ENCODE data around the gene OGFOD3. TPM values are rescaled to one million over a fixed set of nuclear protein-coding genes. Genes with fewer than 3 reads are reported as not detected.

Gene OGFOD3
- total and polyA plus RNA-seq, 9 of the 15 experiments (the other 6 are each of a cell fraction or from before 2014, with no cell fraction given) = 0.69 to 44.7 (median 18.9) TPM

DNA sequence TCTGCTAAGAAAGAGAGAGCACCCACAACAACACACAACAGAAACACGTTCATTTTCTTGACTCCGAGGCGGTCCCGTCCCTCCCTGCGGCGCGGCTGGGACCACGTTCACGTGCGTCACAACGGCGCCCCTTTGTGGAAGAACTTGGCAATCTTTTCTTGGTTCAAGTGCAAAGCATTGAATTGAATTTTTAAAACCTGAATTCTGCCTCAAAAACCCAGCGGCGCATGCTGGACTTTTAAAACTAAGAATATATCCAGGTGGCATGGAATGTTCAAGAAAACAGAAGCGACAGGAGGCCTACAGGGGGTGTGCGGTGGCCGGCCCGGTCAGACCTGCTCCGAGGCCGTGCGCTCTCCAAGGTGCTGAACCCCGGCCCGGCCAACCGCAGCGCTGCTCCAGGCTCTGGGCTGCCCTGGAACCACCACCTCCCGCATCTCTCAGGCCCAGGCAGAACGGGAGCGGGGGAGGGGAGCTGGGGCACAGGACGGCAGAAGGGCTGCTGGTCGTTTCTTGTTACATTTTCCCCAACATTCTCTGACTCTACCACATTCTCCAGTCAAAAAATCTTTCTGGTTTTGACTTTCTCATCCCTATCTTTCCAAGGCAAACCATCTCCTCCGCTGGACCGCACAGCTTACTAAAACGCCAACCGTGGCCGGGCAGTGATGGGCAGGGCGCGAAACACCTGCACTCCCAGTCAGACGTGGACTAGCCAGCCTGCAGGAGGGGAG is 3.7 kb downstream of the OGFOD3 start (continued):
- TF ChIP-seq ESRRB (CRISPR knock-in tag; IDR thresholded peaks at IDR 0.05; ENCODE audit: borderline replicate concordance) = no peak
- TF ChIP-seq ZNF695 (CRISPR knock-in tag; IDR thresholded peaks at IDR 0.05) = no peak
- no peak for TF ChIP-seq NFXL1 (CRISPR knock-in tag; IDR thresholded peaks at IDR 0.05)
- peak in 1 of 2 experiments; percentile 15; a peak in 1 of 4 replicates for TF ChIP-seq NRF1 (conservative IDR thresholded peaks at IDR 0.05 in 1 of 2, IDR thresholded peaks at IDR 0.05 in 1 of 2)
- TF ChIP-seq ETV1 (tag; conservative IDR thresholded peaks at IDR 0.05; ENCODE audit: low read depth) = no peak
- no peak for TF ChIP-seq PURB (CRISPR knock-in tag; IDR thresholded peaks at IDR 0.05; ENCODE audit: low read depth)
- no peak for TF ChIP-seq MED1 (CRISPR knock-in tag; IDR thresholded peaks at IDR 0.05; ENCODE audit: borderline replicate concordance)
- TF ChIP-seq ZBTB7A (IDR thresholded peaks at IDR 0.05; ENCODE audit: borderline replicate concordance, control insufficient read depth, low read depth, low read length) = peak; percentile 34; the same call in 1 of the 2 replicates
- TF ChIP-seq, protein P1, sequence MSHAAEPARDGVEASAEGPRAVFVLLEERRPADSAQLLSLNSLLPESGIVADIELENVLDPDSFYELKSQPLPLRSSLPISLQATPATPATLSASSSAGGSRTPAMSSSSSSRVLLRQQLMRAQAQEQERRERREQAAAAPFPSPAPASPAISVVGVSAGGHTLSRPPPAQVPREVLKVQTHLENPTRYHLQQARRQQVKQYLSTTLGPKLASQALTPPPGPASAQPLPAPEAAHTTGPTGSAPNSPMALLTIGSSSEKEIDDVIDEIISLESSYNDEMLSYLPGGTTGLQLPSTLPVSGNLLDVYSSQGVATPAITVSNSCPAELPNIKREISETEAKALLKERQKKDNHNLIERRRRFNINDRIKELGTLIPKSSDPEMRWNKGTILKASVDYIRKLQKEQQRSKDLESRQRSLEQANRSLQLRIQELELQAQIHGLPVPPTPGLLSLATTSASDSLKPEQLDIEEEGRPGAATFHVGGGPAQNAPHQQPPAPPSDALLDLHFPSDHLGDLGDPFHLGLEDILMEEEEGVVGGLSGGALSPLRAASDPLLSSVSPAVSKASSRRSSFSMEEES (CRISPR knock-in tag; IDR thresholded peaks at IDR 0.05) = no peak
- peak; percentile 78 for TF ChIP-seq GABPB1 (CRISPR knock-in tag; IDR thresholded peaks at IDR 0.05)
- TF ChIP-seq ZNF75A (CRISPR knock-in tag; IDR thresholded peaks at IDR 0.05) = no peak
- TF ChIP-seq RAD21 (CRISPR knock-in tag; conservative IDR thresholded peaks at IDR 0.05 in 1 of 2, IDR thresholded peaks at IDR 0.05 in 1 of 2) = peak; percentile 76 to 86
- TF ChIP-seq ZNF239 (CRISPR knock-in tag; IDR thresholded peaks at IDR 0.05) = no peak
- TF ChIP-seq, protein P2, sequence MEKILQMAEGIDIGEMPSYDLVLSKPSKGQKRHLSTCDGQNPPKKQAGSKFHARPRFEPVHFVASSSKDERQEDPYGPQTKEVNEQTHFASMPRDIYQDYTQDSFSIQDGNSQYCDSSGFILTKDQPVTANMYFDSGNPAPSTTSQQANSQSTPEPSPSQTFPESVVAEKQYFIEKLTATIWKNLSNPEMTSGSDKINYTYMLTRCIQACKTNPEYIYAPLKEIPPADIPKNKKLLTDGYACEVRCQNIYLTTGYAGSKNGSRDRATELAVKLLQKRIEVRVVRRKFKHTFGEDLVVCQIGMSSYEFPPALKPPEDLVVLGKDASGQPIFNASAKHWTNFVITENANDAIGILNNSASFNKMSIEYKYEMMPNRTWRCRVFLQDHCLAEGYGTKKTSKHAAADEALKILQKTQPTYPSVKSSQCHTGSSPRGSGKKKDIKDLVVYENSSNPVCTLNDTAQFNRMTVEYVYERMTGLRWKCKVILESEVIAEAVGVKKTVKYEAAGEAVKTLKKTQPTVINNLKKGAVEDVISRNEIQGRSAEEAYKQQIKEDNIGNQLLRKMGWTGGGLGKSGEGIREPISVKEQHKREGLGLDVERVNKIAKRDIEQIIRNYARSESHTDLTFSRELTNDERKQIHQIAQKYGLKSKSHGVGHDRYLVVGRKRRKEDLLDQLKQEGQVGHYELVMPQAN (IDR thresholded peaks at IDR 0.05; ENCODE audit: borderline replicate concordance) = peak; percentile 93
- no peak for TF ChIP-seq NONO (IDR thresholded peaks at IDR 0.05; ENCODE audit: low read depth in 2 of 2, low read length in 1 of 2)
- TF ChIP-seq HOXB6 (CRISPR knock-in tag; IDR thresholded peaks at IDR 0.05; ENCODE audit: borderline replicate concordance) = no peak
- TF ChIP-seq MCM2 (IDR thresholded peaks at IDR 0.05; ENCODE audit: low read depth) = no peak
- TF ChIP-seq SUPT5H (IDR thresholded peaks at IDR 0.05) = no peak
- TF ChIP-seq, protein P3, sequence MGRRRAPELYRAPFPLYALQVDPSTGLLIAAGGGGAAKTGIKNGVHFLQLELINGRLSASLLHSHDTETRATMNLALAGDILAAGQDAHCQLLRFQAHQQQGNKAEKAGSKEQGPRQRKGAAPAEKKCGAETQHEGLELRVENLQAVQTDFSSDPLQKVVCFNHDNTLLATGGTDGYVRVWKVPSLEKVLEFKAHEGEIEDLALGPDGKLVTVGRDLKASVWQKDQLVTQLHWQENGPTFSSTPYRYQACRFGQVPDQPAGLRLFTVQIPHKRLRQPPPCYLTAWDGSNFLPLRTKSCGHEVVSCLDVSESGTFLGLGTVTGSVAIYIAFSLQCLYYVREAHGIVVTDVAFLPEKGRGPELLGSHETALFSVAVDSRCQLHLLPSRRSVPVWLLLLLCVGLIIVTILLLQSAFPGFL (CRISPR knock-in tag; IDR thresholded peaks at IDR 0.05) = no peak
- TF ChIP-seq ZNF282 (CRISPR knock-in tag; IDR thresholded peaks at IDR 0.05) = 0 out of 2 replicates have a peak, but pooled peaks have one; percentile 37
- no peak for TF ChIP-seq NCOA4 (IDR thresholded peaks at IDR 0.05; ENCODE audit: partially characterized antibody)
- TF ChIP-seq EP300 (IDR thresholded peaks at IDR 0.05; ENCODE audit: low read length) = no peak
- peak; percentile 39; the same call in 1 of the 2 replicates for TF ChIP-seq POLR2G (IDR thresholded peaks at IDR 0.05; ENCODE audit: low read depth, low read length)
